Measurements from ENCODE around the gene KRTAP5-5.
"Not testable (repeated sequence)": the region's sequence is repeated elsewhere in the genome, so short reads cannot be mapped to it uniquely, and the experiment has no call there.

The KRTAP5-5 gene

DNA sequence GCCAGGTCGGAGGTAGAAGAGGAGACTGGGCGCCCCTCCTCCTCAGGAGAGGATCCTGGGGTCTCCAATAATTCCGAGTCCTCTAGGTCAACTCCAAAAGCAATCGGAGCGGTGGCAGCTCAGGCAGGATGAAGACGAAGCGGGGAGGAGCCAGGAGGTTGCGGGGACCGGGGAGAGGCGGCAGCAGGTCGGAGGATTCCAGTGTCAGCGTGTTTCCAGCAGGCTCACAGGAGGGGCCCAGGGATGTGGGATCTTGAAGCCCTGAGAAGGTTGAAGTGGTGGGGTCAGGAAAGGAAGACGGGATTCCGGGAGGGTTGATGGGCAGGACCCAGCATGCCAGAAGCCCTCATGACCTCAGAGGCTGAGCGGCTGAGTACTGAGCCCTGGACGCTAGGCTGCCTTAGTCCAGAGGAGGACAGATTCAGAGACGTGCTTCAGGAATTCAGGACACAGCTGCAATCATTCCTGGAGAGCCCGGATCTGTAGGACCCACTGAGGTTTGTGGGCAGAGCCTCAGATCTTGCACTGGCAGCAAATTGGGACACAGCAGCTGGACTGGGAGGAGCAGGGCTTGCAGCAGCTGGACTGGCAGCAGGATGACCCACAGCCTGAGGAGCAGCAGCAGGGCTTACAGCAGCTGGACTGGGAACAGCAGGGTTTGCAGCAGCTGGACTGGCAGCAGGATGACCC, 22.3 kb upstream of the KRTAP5-5 start:
- in situ Hi-C loops (cut with MboI; ENCODE audit: low sequenced_read_pairs): not testable (repeated sequence)

DNA sequence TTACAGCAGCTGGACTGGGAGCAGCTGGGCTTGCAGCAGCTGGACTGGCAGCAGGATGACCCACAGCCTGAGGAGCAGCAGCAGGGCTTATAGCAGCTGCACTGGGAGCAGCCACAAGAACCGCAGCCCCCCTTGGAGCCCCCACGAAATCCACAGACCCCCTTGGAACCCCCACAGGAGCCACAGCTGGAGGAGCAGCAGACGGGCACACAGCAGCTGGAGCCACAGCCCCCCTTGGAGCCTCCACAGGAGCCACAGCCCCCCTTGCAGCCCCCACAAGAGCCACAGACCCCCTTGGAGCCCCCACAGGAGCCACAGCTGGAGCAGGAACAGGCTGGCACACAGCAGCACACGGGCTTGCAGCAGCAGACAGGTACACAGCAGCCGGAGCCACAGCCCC, 21.7 kb upstream of the KRTAP5-5 start:
- in situ Hi-C loops (cut with MboI; ENCODE audit: low sequenced_read_pairs): not testable (repeated sequence)

DNA sequence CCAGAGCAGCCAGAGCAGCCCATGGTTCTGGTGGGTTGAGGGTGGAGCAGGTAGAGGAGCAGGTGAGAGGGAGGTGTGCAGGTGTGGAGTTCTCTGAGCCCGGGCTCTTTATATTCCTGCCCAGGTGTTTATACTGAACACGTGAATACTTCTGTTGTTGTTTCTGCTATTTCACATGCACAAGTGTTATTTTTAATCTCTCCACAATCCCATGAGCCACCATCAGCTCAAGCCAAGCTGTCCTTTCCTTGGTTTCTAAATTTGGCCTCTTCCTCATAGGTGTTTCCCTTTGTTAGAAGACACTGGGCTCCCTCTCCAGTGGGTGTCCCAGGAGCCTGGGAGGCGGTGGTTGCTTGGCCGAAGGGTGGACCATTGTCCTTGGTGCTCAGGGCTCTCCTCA, 21.2 kb upstream of the KRTAP5-5 start, which contains the start of gene KRTAP5-3:
Gene KRTAP5-3 (minus strand): TSS at position 101 of the 400 bp plus-strand sequence. CDS start 78 bp downstream, at position 23.
- in situ Hi-C loops (cut with MboI; ENCODE audit: low sequenced_read_pairs): no loop called here

DNA sequence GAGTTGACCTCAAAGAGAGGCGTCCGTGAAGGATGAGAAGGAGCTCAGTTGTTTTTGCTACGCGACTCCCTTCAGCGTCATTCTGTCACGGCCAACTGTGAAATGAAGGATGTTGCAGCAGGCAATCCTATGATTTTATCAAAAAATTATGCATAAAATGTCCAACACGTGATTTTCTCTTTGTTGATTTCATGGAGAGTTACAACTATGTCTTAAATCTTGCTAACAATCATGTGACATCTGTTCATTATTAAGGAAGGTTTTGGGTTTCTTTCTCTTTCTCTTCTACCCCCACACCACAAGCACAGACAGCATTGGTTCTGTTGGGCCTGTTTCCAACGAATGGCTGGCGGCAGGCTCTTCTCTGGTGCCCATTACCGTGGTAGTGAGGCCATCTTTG, 11.3 kb upstream of the KRTAP5-5 start:
- in situ Hi-C loops (cut with MboI; ENCODE audit: low sequenced_read_pairs): no loop called here

DNA sequence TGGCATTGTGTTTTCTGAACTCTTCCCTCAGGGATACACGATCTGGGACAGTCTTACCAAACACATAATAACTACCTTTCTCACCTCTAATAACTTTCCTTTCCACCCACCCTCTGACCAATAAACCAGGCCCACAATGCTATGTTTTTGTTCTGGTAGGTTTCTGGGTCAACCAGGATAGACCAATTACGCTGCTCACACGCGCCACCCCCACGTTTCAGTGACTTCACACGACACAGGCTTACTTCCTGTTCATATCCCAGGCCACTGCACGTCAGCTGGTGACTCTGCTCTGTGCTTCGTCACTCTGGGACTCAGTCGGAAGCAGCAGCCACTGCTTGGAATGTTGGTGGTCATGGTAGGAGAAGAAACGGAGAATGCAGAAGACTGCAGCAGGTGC, 10.1 kb upstream of the KRTAP5-5 start:
- in situ Hi-C loops (cut with MboI; ENCODE audit: low sequenced_read_pairs): no loop called here

DNA sequence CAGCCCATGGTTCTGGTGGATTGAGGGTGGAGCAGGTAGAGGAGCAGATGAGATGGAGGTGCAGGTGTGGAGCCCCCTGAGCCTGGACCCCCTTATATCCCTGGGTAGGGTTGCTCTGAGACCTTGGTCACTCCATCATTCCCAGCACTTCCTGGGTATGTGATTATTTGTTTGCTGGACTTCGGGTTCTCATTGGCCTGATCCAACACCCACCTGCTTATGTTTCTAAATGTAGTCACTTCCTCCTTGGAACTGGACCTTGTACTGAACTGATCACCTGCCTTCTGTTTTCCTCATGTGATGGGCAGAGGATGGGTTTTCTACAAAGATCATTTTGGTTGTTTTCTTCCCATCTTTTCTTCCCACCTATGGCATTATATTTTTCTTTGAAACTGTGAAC, 7.5 kb upstream of the KRTAP5-5 start, which contains the start of gene KRTAP5-4:
Gene KRTAP5-4 (minus strand): TSS at position 53 of the 400 bp plus-strand sequence. CDS start 45 bp downstream, at position 8.
- in situ Hi-C loops (cut with MboI; ENCODE audit: low sequenced_read_pairs): no loop called here

DNA sequence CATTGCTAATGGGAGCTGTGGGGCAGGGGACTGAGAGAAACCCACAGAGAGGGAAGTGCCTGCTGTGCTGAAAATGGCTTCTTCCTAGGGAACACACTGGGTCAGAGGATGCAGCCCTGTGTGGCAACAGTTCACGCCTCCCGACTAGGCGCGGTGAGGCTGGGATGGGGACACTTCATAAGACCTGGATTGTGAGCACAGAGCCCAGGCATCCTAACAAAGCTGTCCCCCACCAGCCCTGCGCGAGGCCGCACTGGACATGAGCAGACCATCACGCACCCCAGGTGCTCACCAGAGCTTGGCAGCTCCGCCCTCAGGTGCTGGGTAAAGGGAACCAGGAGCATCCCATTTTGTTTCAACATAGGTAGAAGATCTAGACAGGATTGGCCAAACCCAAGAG, 5.9 kb upstream of the KRTAP5-5 start:
- in situ Hi-C loops (cut with MboI; ENCODE audit: low sequenced_read_pairs): no loop called here

DNA sequence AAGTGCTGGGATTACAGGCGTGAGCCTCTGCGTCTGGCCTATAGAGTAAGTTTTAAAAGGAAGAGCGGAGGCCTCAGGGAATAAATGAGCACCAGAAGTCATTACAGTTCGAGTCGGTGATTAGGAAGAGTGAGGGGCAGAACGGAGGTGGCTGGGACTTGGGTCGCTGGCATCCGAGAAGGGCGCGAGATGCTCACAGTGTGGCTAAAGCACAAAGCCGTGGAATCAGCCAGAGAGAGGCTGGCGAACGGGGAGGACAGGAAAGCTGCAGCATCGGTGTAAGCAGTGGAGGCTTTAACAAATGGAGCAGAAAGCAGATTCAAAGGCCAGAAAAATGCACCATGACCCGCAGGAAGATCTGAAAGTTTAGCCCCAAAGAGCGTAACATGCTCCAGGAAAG, 5.0 kb upstream of the KRTAP5-5 start:
- in situ Hi-C loops (cut with MboI; ENCODE audit: low sequenced_read_pairs): no loop called here

DNA sequence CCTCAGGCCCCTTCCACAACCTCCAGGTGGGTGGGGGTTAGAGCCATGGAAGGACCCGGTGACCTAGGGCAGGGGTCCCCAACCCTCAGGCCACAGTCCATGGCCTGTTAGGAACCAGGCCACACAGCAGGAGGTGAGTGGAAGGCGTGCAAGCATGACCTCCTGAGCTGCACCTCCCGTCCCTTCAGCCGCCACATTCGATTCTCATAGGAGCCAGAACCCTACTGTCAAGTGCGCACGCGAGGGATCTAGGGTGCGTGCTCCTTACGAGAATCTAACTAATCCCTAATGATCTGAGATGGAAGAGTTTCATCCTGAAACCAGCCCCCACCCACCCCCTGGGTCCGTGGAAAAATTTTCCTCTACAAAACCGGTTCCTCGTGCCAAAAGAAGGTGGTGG, 4.0 kb upstream of the KRTAP5-5 start:
- in situ Hi-C loops (cut with MboI; ENCODE audit: low sequenced_read_pairs): no loop called here

DNA sequence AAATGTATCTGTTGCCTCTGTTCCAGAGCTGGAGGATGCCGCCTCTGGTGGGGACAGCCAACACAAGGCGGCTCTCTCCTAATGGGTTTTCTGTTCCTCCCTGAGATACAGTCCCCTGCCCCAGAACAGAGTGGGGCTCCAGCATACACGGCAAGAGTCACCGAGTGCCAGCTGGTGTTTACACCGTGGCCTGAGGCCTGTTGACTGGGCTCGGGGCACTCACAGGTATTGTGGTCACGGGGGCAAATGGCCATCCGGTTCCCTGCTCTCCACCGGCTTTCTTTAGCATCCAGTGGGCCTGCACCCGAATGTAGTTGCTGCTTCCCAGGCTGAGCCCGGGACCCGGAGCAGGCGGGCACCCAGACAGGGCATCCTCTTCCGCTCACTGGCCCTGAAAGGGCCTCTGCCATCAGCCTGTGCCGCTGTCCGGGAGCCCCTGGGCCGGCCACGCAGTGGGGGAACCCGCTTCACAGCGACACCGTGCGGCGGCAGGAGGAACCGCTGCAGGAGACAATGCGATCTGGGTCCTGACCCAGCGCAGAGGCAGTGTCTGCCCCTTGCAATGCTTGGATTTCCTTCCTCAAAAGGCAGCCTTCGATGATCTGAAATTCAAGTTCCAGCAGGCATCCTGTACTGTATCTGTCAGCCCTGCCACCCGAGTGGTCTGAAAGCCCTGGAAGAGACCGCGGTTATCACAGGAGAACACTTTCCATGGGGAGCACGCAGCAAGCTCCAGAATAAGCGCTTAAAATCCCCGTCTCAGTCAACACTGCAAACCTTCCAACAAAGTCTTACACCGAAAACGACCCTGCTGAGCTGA, 859 bp upstream of the KRTAP5-5 start:
- in situ Hi-C loops (cut with MboI; ENCODE audit: low sequenced_read_pairs): no loop called here

DNA sequence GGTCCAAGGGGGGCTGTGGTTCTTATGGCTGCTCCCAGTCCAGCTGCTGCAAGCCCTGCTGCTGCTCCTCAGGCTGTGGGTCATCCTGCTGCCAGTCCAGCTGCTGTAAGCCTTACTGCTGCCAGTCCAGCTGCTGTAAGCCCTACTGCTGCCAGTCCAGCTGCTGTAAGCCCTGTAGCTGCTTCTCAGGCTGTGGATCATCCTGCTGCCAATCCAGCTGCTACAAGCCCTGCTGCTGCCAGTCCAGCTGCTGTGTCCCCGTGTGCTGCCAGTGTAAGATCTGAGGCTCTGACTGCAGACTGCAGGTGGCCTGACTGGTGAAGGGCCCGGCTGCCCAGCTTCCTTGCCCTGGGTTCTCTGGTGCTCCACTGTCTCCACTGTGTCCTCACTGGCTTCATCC, 696 bp downstream of the KRTAP5-5 start:
- in situ Hi-C loops (cut with MboI; ENCODE audit: low sequenced_read_pairs): no loop called here

DNA sequence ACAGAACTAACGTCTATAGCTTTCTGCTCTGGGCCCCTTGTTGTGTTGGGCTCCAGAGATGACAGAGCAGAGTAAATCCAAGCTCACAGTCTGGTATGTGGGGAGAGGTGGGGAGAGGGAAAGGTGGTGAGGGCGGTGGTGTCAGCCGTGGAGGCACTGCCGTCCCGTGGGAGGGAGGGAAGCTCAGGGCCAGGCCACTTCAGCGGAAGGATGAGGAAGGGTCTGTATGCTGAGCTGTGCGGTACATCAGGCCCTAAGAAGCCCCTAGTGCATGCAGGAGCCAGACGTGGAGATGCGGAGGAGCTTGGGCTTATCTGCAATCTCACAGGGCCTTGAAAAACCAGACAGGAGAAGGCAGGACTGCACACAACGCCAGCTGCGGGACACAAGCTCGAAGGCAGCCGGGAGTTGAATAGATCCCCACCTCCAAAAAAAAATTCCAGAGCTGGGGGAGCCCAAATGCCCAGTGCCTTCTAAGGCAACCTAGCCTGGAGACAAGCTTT, 1.5 kb downstream of the KRTAP5-5 start:
- in situ Hi-C loops (cut with MboI; ENCODE audit: low sequenced_read_pairs): no loop called here

DNA sequence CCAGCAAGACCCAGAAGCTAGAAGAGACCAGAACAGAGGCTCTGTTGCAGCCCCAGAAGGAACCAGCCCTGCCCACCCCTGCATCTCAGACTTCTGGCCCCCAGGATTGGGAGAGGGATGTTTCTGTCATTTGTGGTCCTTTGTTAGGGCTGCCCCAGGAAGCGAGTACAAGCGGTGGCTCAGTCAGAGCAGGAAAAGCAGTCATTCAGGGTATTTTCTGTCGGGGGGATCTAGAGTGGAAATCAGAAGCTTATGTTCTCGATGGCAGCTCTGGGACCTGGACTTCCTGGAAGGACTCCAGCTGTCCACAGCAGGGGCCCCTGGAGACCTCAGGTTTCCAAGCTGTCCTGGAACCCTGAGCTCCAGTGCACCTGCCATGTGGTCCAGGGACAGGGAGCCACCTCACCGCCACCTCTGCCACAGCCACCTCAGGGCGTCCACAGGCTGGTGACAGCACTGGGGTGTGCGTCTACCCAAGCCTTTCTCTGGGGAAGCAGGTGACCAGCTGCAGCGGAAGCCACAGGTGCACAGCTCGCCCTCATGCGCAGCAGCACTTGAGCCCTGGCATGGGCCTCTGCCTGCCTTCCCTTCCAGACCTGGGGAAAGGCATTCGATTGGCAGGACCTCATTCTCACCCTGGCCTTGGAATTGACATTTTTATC, 2.6 kb downstream of the KRTAP5-5 start:
- in situ Hi-C loops (cut with MboI; ENCODE audit: low sequenced_read_pairs): no loop called here

DNA sequence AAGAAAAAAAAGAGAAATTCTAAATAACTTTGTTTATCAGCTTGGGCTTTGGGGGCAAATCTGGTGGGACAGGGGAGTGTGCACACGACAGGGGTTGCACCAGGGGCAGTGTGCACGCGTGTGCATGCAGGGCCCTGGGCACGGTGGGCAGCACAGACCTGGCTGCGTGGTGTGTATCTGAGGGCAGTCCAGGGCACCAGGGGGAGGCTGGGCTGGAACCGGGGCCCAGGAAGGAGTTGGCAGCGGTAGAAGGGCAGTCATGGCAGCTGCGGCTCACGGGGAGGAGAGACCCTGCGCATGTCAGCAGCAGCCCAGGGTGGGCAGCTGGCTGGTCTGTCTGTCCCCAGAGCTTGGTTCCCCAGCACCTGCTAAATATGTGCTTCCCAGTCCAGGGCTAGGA, 4.3 kb downstream of the KRTAP5-5 start:
- in situ Hi-C loops (cut with MboI; ENCODE audit: low sequenced_read_pairs): no loop called here

DNA sequence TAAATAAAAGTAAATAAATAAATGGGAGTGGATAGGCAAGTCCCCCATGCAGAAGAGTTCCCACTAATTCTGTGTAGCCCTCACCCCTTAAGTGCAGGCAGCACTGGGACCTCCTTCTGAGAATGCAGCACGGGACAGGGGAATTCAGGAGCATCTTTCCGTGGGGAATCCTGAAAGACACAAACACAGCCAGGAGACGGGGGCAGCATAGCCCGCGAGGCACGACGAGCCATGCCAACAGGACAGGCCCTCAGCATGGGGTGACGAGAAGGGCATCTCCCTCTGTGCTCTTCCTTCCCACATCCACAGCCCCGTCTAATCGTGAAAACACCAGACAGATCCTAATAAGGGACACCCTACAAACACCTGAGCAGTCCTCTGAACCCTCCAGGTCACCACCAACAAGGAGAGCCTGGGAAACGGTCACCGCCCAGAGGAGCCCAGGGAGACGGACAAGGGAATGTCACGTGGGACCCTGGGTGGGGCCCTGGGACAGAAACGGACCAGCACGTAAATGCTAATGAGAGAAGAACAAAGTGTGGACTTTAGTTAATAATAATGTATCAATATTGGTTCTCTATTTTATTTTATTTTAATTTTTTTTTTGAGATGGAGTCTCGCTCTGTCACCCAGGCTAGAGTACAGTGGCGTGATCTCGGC, 6.8 kb downstream of the KRTAP5-5 start:
- in situ Hi-C loops (cut with MboI; ENCODE audit: low sequenced_read_pairs): no loop called here

DNA sequence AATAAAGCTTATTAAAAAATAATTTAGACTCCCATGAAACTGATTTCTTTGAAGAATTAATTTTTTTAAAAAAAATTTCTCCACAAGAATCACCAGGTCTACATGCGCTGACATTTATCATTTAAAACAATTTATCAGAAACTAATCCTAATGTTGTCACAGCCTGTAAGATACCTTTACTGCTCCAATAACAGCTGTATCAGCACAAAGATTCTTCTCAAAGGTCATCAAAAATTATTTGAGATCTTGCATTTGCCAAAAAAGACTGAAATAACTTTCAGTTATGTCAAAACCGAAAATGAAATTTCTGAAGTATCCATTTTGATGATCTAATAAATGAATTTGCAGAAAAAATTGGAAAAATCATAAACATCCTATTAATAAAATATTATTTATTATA, 8.1 kb downstream of the KRTAP5-5 start:
- in situ Hi-C loops (cut with MboI; ENCODE audit: low sequenced_read_pairs): no loop called here

DNA sequence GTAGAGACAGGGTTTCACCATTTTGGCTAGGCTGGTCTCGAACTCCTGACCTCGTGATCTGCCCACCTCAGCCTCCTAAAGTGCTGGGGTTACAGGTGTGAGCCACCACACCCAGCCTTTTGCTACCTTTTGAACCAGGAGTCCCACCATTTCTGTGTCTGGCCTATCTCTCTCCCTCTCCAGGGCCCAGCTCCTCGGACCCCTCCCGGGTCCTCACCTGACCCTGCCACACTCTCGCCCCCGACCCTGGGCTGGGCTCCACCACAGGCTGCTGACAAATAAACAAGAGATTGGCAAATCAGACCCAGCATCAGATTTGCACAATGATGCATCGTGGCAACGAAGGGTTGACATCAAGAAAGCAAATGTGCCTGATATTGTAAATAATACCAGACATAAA, 8.8 kb downstream of the KRTAP5-5 start:
- in situ Hi-C loops (cut with MboI; ENCODE audit: low sequenced_read_pairs): no loop called here

DNA sequence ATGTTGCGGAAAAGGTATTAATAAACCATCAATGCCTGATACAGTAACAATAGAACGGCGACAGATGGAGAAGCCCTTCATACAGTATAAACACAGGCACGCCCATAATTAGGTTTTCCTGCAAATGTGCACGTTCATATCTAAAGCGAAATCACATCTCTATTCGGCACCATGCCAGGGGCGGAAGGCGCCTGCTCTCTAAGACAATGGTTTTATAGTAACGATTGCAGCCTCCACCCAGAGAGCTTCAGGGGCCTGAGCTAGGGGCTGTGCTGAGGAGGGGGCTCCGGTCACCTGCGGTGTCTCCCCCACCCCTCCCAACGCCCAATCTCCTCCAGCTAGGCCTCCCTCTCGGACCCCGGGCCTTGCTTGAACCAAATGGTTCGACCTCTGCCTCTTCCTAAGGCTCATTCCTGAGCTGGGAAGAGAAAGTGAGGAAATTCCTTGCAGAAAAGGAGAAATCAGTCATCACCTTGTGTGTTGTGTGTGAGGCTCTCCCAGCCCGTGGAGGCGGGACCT, 9.6 kb downstream of the KRTAP5-5 start:
- in situ Hi-C loops (cut with MboI; ENCODE audit: low sequenced_read_pairs): no loop called here

DNA sequence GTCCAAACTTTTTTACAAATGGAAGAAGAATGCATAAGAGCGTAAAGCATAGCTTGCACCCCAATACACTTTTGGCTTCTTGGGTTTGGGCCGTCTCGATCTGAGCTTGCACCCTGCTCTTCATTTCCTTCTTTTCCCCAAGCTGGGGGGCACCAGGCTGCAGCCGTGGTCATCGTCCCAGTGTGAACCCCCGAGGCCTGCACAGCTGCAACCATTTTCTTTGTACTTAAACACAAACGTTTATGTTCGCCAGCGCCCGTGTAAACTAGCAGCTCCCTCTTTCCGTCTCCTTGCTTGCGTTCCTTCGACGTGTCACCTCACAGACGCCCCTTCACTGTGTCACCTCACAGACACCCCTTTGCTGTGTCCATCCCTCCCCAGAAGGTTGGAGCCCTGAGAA, 10.1 kb downstream of the KRTAP5-5 start:
- in situ Hi-C loops (cut with MboI; ENCODE audit: low sequenced_read_pairs): no loop called here

DNA sequence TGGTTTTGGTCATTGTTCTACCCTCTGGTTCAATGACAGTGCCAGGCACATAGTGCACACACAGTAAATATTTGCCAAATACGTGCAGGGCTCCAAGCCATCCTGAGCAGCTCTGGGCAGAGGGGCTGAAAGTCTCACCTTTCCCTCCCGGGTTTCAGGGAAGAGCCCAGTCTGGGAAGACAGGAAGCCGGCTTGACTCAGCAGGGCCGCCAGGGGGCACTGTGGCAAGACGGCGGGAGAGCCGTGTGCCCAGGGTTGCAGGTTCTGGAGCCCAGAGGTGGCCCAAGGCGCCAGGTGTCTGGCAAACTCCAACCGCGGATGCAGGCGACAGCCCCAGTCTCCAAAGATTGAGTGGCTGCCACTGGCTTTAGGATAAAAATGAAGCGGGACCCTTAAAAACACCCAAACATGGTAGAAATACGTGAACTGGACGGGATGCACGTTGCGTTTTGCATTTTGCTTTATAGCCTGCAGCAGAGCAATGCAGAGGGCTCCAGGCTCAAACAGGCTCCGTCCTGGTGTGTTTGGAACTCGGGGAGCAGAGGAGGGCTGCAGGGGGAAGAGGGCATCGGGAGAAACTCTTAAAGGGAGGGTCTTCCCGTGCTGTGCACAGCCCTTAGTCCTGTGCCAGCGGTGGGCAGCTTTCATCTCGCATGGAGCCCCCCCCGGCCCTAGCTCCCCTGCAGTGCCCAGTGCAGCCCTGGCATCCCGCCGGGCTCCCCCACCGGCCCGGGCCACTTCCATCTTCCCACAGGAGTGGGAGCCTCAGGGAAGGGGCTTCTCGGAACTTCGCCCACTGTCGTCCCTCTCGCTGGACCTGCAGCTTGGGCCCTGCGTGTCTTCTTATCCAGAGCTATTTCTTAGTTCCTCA, 10.7 kb downstream of the KRTAP5-5 start:
- in situ Hi-C loops (cut with MboI; ENCODE audit: low sequenced_read_pairs): no loop called here
